SK-MEL-5 (cell line): Measurements from ENCODE around the gene RPS6KA2. TPM values are rescaled to one million over a fixed set of nuclear protein-coding genes. Genes with fewer than 3 reads are reported as not detected.
"Not testable (repeated sequence)": the region's sequence is repeated elsewhere in the genome, so short reads cannot be mapped to it uniquely, and the experiment has no call there.

Source experiments
- DNase-seq: peaks from one replicate; pipeline ENCODE4 v3.0.0-alpha.2; 2016; ENCODE audit warnings: low read depth, low spot score
- in situ Hi-C: cut with HindIII; loops from 2 replicates; pipeline ENCODE4 v1.10.0; 2016; ENCODE audit warnings: low sequenced_read_pairs, high pct_unique_total_duplicates, low pct_unique_long_range_greater_than_20kb
- total RNA-seq: library from RNA; depleted of rRNA; stranded (reverse); fragments of >200 nt; shearing (Covaris generic); gene quantifications from 2 replicates; pipeline ENCODE4 v1.2.3, GENCODE V29; 2014

Gene RPS6KA2
- total RNA-seq, 1 experiment from 2014 or later: 2.1 TPM

- DNase-seq: peak; percentile 3
- in situ Hi-C loops: no loop called here
These were observed 70.2 kb downstream of the RPS6KA2 start for GRCh38 chr6:166556863-166557322.

GRCh38 chr6:166556336-166556735 lies 70.7 kb downstream of the RPS6KA2 start:
- no peak for DNase-seq
- in situ Hi-C loops: no loop called here

- in situ Hi-C loops: no loop called here
- DNase-seq: no peak
These were observed 72.0 kb downstream of the RPS6KA2 start for GRCh38 chr6:166555086-166555485.

- in situ Hi-C loops: no loop called here
These were observed 72.7 kb downstream of the RPS6KA2 start for GRCh38 chr6:166554316-166554715.

GRCh38 chr6:166553563-166554271 lies 73.3 kb downstream of the RPS6KA2 start:
- in situ Hi-C loops: no loop called here
- no peak for DNase-seq

More at GRCh38 chr6:166554316-166554715, 72.7 kb downstream of the RPS6KA2 start:
- peak; percentile 17 for DNase-seq

- in situ Hi-C loops: no loop called here
- no peak for DNase-seq
These were observed 74.5 kb downstream of the RPS6KA2 start for GRCh38 chr6:166552600-166552999.

- DNase-seq: no peak
- in situ Hi-C loops: no loop called here
These were observed 75.1 kb downstream of the RPS6KA2 start for GRCh38 chr6:166551754-166552495.

- in situ Hi-C loops: no loop called here
- no peak for DNase-seq
These were observed 80.4 kb downstream of the RPS6KA2 start for GRCh38 chr6:166546653-166547052.

- no peak for DNase-seq
These were observed 81.7 kb downstream of the RPS6KA2 start for GRCh38 chr6:166545156-166546034.

GRCh38 chr6:166544296-166544605 lies 82.8 kb downstream of the RPS6KA2 start:
- in situ Hi-C loops: no loop called here
- no peak for DNase-seq

More at GRCh38 chr6:166545156-166546034, 81.7 kb downstream of the RPS6KA2 start:
- in situ Hi-C loops: no loop called here

GRCh38 chr6:166543603-166544295 lies 83.3 kb downstream of the RPS6KA2 start:
- no peak for DNase-seq
- in situ Hi-C loops: no loop called here

GRCh38 chr6:166542580-166542912 lies 84.5 kb downstream of the RPS6KA2 start:
- no peak for DNase-seq
- in situ Hi-C loops: no loop called here

GRCh38 chr6:166541876-166542579 lies 85.0 kb downstream of the RPS6KA2 start:
- DNase-seq: no peak
- in situ Hi-C loops: no loop called here

- DNase-seq: no peak
- in situ Hi-C loops: no loop called here
These were observed 85.7 kb downstream of the RPS6KA2 start for GRCh38 chr6:166541366-166541765.

GRCh38 chr6:166540631-166541331 lies 86.3 kb downstream of the RPS6KA2 start:
- DNase-seq: no peak
- in situ Hi-C loops: no loop called here

GRCh38 chr6:166539543-166539942 lies 87.5 kb downstream of the RPS6KA2 start:
- no peak for DNase-seq
- in situ Hi-C loops: no loop called here

GRCh38 chr6:166539011-166539385 lies 88.1 kb downstream of the RPS6KA2 start:
- in situ Hi-C loops, DNase-seq: not testable (repeated sequence)
